HG03097 (cell line): ENCODE results near the gene TCF15.
"Not testable (repeated sequence)": the region's sequence is repeated elsewhere in the genome, so short reads cannot be mapped to it uniquely, and the experiment has no call there.

Experiments used
- ATAC-seq: cut with Tn5 transposase; IDR thresholded peaks from one replicate; pipeline ENCODE4 v1.9.1; 2021; ENCODE audit not compliant: unreplicated experiment, low FRiP score

TCF15 gene

DNA sequence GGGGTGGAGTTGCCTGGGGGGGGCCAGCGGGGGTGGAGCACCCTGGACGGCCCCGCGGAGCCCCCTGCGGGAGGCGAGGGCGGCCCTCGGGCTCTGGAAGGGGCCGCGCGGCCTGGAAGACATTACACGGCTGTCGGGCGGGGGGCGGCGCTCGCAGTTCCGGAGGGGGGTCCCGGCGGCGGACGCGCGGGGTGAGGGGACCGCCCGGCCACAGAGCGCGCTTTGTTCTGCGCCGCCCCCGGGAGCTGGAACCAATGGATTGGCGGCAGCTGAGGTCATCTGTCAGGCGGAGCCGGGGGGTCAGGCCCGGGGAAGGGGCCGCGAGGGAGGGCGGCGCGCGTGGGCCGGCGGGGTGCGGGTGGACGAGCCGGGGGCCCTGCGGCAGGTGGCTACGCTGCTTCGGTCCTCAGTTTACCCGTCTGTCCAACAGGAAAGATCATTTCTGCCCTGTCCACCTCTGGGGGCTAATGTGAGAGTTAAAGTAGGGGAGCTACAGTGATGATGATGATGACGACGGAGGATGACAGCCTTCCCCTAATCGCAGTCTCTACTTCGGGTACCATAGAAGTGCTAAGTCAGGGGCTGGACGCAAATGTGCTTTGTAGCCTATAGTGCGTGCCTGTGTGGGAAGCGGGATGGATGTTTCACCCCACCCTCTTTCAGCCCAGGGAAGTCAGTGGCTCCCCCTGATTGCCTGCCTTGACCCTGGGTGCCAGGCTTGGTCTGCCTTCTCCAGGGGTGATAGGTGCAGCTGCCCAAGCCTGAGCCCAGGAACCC lies 32.5 kb upstream of the TCF15 start:
- ATAC-seq = no peak

DNA sequence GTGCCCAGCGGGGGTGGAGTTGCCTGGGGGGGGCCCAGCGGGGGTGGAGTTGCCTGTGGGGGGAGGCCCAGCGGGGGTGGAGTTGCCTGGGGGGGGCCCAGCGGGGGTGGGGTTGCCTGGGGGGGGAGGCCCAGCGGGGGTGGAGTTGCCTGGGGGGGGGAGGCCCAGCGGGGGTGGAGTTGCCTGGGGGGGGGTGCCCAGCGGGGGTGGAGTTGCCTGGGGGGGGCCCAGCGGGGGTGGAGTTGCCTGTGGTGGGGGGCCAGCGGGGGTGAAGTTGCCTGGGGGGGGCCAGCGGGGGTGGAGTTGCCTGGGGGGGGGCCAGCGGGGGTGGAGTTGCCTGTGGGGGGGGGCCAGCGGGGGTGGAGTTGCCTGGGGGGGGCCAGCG lies 31.9 kb upstream of the TCF15 start:
- not testable (repeated sequence) for ATAC-seq

DNA sequence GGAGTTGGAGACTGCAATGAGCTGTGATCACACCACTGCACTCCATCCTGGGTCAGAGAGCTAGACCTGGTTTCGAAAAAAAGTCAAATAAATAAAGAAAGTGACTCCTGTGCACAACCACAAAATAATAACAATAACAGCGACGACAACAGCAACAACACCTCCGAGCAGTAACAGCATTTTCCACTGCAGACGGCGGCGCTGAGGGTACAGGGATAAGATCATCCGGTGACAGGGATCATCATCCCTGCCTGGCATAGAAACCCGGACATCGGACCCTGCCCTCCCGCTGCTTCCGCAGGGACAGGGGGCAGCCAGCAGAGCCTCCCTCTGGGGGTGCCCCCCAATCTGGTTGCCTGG lies 31.4 kb upstream of the TCF15 start:
- no peak for ATAC-seq

DNA sequence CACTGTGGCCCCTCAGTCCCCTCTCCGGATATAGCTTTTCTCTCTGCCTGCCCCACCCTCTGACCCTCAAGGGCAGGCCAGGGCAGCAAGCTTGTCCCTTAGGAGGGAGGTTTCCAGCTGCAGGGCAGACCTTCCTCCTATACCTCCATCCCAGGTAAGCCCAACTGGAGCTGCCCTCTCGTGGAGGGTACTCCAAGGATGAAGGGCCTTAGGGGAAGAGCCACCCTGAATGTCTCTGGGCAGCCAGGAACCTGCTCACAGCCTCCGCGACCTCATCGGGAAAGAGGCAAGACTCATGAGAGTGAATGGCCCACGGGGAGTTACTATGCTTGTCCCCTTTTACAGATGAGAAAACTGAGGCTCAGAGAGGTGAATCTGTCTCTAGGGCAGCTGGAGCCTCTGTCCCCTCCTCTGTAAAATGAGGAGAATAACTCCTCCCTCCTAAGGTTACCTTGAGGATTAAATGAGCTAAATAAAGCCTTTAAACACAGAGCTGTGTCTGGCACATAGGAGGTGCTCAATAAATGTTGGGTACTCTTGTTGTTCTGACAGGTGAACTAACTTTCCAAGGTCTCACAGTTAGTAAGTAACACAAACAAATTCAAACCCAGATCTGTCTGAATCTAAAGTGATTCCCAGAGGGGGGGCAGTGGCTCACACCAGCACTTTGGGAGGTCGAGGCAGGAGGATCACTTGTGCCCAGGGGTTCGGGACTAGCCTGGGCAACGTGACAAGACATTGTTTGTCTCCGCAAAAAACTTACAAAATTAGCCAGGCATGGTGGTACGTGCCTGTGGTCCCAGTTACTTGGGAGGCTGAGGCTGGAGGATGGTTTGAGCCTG lies 30.8 kb upstream of the TCF15 start:
- no peak for ATAC-seq

DNA sequence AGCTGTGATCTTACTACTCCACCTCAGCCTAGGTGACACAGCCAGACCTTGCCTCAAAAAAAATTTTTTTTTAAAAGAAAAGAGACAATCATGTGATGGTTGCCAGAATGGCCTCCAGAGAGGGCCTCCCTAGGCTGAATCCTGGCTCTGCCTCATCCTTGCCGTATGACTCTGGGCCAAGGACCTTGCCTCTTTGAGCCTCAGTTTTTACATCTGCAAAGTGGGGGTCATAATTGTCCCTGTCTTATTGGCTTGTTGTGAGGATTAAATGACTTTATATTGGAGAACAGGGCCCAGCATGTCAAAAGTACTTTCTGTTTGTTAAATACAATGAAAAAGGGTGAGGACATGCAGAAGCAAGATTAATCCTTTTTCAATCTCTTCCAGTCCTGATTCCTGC lies 28.5 kb upstream of the TCF15 start:
- no peak for ATAC-seq

DNA sequence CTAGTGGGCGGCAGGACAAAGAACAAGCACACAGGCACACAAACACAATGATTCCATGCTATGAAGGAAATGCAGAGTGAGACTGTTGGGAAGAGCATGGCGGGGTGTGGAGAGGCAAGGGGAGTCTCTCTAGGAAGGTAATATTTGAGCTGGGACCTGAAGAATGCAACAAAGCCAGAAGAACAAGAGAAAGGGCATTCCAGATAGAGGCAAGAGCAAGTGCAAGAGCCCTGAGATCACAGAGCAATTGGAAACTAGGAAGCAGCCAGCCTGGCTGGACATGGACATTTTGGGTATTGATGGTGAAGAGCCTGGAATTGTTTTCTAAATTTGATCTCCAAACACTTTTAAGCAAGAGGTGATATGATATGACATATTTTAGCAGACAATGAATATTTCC lies 27.4 kb upstream of the TCF15 start:
- ATAC-seq = no peak

DNA sequence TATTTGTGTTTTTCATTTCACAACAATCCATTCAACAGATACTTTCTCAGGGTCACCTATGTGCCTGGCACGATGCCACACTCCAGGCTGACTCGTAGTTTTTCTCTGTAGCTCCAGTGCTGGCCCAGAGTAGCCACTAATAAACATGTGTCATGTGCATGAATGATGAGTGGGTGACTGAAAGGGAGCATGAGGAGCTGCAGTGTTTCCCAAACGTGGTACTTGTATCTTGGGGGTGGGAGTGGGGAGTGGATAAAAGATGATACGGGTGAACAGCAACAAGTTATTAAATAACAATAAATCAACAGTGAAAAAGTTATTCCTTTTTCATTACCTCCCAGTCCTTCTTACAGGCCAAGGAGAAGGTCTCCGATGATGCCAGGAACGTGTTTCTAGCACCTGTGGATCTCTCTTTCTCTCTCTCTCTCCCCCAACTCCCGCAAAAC lies 25.8 kb upstream of the TCF15 start:
- no peak for ATAC-seq

DNA sequence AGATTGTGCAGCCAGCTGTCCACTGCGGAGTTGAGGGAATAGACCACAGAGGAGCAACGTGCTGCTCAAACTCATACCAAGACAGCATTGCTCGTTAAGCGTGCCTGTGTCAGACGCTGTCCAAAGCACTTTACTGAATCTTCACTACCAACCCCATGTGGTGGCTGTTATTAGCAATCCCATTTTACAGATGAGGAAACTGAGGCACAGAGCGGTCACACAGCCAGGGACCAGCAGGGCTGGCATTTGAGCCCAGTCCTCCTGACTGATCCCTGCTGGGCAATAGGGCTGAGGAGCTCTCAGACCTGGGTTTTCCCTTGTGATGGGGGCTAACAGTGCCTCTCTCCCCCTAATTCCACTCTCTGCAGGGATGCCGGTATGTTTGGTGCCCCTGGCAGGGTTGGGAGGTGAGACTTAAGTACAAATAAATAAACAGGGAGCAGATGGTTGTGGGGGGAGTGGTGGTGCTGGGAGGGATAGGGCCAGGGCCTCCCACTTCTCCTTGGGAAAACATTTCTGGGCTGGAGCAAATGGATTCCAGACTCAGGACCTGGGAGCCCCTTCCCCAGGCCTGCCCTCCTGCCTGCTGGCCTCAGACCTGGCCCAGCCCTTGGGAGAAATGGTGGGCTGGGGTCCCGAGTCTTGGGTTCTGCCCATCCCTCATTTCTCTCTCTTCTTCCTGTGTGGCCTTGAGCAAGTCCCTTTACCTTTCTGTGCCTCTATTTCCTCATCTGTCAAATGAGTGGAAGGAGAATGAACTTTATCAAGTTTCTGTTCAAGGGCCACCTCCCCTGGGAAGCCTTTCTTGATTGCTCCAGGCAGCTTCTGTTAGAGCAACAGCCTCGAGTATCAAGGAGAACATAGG lies 25.2 kb upstream of the TCF15 start:
- ATAC-seq = no peak

DNA sequence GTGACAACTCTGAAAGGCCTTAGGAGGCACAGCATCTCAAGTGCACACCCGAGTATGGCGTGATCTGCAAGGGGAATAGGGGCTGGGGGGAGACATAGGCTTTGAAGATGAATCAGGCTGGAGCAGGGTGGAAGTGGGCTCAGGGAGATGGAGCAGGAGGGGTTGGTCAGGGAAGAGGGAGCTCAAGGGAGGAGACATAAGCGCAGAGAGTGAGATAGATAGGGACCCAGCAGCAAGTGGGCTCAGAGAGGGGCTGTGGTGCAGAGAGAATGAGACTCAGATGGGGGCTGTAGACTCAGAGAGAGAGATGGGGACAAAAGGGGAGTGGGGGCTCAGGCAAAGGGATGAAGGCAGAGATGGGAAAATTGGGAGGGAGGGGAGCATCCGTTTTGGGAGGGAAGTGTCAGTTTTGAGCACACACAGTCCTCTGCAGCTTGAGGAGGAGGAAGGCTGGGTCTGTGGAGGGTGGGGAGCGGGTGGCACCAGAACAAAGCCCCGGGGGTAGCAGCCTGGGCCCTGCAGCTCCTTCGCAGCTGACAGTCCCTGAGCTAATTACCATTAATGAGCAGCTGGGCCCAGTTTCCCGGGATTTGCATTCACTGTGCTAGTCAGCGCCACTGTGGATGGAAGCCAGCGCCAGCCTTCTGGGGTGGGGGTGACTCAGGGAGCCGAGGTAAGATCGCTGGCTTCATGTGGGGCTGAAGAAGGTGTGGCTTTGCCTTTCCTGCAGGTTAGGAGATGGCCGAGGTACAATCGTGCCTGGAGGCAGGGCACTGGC lies 24.2 kb upstream of the TCF15 start:
- ATAC-seq = no peak

DNA sequence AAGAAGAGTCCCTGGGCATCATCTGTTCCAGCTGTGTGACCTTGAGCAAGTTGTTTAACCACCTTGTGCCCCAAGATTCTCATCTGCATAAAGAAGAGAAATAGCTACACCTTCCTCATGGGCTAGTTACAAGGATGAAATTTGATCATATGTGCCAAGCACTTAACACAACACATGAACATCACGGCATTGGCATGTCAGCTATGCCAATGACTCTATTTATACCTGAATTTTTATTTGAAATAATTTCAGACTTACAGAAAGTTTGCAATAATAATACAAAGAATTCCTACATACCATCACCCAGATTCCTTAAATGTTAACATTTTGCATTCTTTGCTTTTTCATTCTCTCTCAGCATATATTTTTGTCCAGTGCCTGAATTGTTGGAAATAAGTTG lies 21.0 kb upstream of the TCF15 start:
- ATAC-seq = no peak

DNA sequence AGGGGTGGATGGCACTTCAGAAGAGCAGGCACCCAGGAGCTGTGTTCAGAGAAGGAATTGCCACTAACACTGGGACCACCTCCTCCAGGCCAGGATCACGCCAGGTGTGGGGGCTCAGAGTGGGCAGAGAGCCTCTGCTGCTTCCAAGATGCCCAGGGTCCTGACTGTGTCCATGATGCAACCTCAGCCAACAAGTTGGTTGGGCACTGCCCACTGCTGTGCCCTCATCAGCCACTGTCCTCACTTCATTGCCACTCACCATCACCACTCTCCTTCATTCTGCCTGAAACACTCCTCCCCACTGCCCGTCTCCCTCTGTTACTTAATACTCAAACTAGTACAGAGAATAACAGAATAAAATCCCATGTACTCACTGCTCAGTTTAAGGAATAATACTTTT lies 16.5 kb upstream of the TCF15 start:
- no peak for ATAC-seq

DNA sequence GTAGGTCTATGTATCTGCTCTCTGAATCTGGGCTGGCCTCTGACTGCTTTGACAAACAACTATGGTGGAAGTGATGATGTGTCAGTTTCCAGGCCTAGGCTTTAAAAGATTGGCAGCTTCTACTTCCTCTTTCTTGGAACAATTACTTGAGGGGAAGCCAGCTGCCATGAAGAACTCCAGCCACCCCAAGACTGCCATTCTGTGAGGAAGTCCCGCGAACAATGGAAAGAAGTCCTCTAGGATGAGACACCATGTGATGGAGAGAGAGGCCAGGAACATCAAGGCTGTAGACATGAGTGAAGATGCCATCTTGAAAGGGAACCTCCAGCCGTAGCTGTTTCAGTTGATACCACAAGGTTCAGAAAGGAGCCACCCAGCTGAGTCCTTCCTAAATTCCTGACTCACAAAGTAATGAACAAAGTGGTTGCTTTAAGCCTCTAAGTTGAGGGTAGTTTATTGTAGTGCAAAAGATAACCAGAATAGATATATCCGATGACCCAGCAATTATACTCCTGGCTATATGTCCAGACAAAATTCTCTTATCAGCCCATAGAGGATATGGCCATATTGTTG lies 15.3 kb upstream of the TCF15 start:
- no peak for ATAC-seq

DNA sequence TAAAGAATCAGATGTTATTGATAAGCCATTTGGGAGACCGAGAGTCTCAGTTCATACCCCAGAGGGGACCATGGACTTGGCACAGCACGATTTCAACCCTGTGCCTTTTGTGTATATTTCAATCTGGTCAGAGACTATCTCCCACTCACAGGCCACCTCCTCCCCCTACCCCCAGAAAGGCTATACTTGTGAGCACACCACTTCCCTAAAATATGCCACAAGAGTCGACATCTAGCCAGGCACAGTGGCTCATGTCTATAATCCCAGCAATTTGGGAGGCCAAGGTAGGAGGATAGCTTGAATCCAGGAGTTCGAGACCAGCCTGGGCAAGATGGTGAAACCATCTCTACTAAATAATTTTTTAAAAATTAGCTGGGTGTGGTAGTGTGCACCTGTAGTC lies 13.6 kb upstream of the TCF15 start:
- ATAC-seq = no peak

DNA sequence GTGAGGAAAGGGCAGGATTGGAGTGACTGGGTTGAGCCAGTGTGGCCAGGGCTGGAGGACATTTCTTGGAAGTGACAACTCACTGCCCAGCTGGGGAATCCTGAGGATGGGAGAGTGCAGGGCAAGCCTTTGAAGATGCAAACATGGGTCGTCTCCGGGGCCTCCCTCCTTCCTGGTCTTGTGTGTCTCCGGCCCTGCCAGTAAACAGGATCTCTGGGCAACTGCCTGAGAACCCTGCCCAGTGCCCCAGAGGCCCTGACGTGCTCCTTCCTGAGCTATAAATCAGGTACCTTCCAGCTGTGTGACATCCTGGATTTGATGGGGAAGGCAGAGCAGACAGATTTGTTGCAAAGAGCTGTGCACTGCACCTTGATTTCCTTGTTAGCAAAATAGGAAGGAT lies 12.9 kb upstream of the TCF15 start:
- ATAC-seq = no peak

DNA sequence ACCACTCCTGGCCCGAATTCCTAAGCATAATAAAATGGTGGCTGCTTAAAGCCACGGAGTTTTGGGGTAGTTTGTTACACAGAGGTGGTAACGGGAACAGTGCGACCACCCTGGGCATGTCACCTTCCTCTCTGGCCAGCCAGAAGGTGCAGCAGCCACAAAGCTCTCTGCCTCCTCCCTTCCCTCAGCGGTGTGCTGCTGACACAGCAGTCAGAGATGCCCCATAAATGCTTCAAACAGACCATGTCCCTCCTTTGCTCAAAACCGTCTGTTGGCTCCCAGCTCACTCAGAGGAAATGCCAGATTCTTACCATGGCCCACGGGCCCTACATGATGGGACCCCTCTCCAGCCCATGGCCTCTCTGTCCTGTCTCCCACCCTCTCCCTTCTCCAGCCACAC lies 12.1 kb upstream of the TCF15 start:
- no peak for ATAC-seq

DNA sequence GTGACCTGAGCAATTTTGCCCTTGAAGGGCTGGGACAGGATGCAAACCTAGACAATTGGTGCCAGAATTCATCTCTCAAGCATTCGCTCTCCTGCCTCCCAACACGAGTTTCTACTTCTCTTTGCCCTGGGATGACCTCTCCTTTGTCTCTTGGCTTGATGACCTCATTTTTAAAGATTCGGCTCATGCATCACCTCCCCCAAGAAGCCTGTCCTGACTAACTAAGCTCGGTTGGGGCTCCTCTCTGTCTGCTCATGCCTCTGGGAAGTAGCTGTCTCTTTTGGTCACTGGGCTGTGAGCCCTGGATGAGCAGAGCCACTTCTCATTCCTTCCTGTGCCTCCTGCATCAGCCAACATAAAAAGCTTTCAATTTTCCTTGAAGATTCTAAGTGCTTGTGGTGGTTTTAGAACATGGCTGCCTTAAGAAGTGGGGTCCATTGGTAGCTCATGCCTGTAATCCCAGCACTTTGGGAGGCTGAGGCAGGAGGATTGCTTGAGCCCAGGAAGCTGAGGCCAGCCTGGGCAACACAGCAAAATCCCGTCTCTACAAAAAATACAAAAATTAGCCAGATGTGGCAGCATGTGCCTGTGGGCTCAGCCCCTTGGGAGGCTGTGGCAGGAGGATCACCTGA lies 11.1 kb upstream of the TCF15 start:
- no peak for ATAC-seq

DNA sequence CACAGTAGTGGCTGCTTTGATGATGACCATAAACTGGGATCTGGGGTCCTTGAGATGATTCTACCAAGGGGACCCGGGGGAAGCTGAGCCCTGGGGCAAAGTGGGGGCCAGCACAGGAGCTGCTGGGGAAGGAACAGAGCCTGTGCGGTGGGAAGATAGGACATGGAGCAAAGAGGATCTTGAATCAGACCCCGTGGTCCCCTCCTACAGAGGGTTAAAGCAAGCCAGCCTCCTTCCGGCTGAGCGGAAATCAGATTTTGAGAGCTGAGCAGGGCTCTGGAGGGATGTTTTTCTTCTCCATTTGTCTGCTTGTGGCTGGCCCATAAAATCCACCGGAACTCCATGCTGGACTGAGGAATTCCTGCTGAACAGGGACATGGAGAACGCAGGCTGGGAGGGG lies 10.1 kb upstream of the TCF15 start:
- ATAC-seq = no peak

DNA sequence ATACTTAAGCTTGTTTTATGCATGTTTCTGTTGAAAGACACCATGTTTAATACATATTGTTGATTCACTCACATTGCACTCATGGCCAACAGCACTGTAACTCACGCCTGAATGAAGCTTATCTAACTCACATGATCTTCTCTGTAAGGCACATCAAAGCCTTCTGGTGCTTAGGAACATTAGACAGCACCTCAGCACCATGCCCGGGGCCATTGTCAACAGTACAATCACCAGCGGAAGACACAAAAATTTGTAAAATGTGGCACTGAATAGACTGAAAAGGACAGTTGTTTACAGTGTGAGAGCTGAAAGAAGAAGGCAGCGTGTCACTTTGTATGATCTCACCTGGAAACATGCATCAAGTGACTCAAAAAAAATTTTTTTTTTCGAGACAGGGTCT lies 8.9 kb upstream of the TCF15 start:
- ATAC-seq = no peak

DNA sequence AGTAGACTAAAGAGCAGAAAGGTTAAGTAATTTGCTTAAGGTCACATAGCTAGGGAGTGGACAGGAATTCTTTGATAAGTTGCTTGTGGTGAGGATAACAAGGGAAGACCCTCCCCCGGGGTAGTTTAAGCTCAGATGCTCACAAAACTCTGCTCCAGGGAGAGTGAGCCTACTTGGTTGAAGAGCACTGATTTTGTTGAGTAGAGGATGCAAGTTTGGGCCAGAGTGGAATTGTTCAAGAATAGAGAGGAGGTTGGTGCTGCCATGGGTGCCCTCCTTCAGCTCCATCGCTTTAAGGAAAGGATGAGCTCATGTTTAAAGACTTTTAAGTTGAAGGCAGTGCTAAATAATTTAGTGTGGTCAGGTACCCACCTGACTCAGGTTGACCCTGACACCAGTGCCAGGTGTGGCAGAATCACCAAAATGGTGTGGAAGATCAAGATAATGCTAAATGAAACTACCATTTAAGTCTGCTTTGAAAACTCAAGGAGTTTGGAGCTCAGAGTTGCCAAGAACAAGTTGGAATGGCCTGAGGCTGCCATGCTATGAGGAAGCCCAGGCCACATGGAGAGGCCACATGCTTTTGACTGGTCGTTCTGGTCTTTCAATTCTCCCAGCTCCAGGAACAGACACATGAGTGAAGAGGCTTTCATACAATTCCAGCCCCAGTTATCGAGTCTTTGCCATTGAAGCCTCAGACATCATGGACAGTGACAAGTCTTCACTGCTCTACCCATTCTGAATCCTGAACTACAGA lies 8.0 kb upstream of the TCF15 start:
- no peak for ATAC-seq
